ENCODE measurements around the gene SETX.

SETX gene

GRCh38 chr9:132354637-132355355, at the start of gene SETX:
TSS of gene SETX (minus strand) at chr9:132354986. CDS start at chr9:132349428, 5,558 bp downstream.
- peak within 1 kb of the TSS; percentile 83 to 99 (median 94) for H3K4me2 ChIP-seq
- H4K20me1 ChIP-seq: peaks cover 10 to 43% (median 32%) of the 10 kb centered on the region in 11 experiments; a peak in 17 of 22 replicates
- no peak for TF ChIP-seq Cebpa-rat (IDR thresholded peaks at IDR 0.05)
- peaks cover 51 to 75% (median 61%) of the 10 kb centered on the region in 10 experiments for H3K4me1 ChIP-seq
- peaks cover 0 to 6% (median 0%) of the 10 kb centered on the region in 11 experiments; a peak in 2 of 22 replicates for H3K9me3 ChIP-seq (replicated peaks in 1 of 11)
- H3K36me3 ChIP-seq: peaks cover 20 to 38% (median 31%) of the 10 kb centered on the region in 11 experiments
- peak within 1 kb of the TSS; percentile 75 to 96 (median 88) for H3K4me3 ChIP-seq
- no peaks in the 10 kb centered on the region for H3K27me3 ChIP-seq
- H3K27ac ChIP-seq: peak within 1 kb of the TSS; percentile 91 to 99 (median 96)
- peak within 1 kb of the TSS; percentile 93 to 99 (median 97) for H3K9ac ChIP-seq

GRCh38 chr9:132404228-132404881, 49.6 kb upstream of the SETX start:
- Histone ChIP-seq H3K4me3 (peak overlapping the region; percentile 71 to 94 (median 85)), H3K4me1 (peaks cover 36 to 55% (median 46%) of the 10 kb centered on the region in 10 experiments), H3K4me2 (peak overlapping the region; percentile 81 to 98 (median 94)), H3K36me3 (peaks cover 34 to 45% (median 43%) of the 10 kb centered on the region in 11 experiments), H4K20me1 (peaks cover 0 to 26% (median 12%) of the 10 kb centered on the region in 11 experiments; a peak in 12 of 22 replicates), H3K9me3 (replicated peaks in 1 of 11) (no peaks in the 10 kb centered on the region), H3K27ac (peak overlapping the region in 9 of 11 experiments; percentile 80 to 97 (median 91); a peak in 18 of 22 replicates), H3K27me3 (peaks cover 3 to 10% (median 4%) of the 10 kb centered on the region in 11 experiments; a peak in 21 of 22 replicates), H3K9ac (peak overlapping the region; percentile 82 to 99 (median 91); a peak in 21 of 22 replicates)
- peak in 4 of 11 experiments; percentile 31 to 90 (median 60); a peak in 6 of 22 replicates for TF ChIP-seq Cebpa-rat (IDR thresholded peaks at IDR 0.05)

GRCh38 chr9:132401824-132402223, 47.0 kb upstream of the SETX start:
- H4K20me1 ChIP-seq: peaks cover 5 to 34% (median 13%) of the 10 kb centered on the region in 11 experiments; a peak in 12 of 22 replicates
- no peak overlapping the region for H3K4me3 ChIP-seq
- peaks cover 32 to 49% (median 43%) of the 10 kb centered on the region in 10 experiments for H3K4me1 ChIP-seq
- peak overlapping the region in 1 of 11 experiments; percentile 99; a peak in 1 of 22 replicates for H3K9ac ChIP-seq
- no peaks in the 10 kb centered on the region for H3K27me3 ChIP-seq
- H3K27ac ChIP-seq: peak overlapping the region in 4 of 11 experiments; percentile 27 to 97 (median 92); a peak in 7 of 22 replicates
- H3K4me2 ChIP-seq: peak overlapping the region in 6 of 11 experiments; percentile 13 to 95 (median 89); a peak in 11 of 22 replicates
- H3K9me3 ChIP-seq (replicated peaks in 1 of 11): no peaks in the 10 kb centered on the region
- TF ChIP-seq Cebpa-rat (IDR thresholded peaks at IDR 0.05): no peak
- H3K36me3 ChIP-seq: peaks cover 58 to 70% (median 69%) of the 10 kb centered on the region in 11 experiments

- H3K27ac ChIP-seq: 0 out of 22 replicates have a peak overlapping the region, but pooled peaks of 1 of the 11 experiments have one; percentile 11
- peaks cover 97 to 100% (median 99%) of the 10 kb centered on the region in 11 experiments for H3K36me3 ChIP-seq
- no peak overlapping the region for H3K9ac ChIP-seq
- no peak overlapping the region for H3K4me2 ChIP-seq
- no peak for TF ChIP-seq Cebpa-rat (IDR thresholded peaks at IDR 0.05)
- H3K27me3 ChIP-seq: no peaks in the 10 kb centered on the region
- H3K4me3 ChIP-seq: no peak overlapping the region
- peaks cover 0 to 12% (median 6%) of the 10 kb centered on the region in 10 experiments; a peak in 10 of 20 replicates for H3K4me1 ChIP-seq
- peaks cover 0 to 55% (median 13%) of the 10 kb centered on the region in 11 experiments; a peak in 7 of 22 replicates for H4K20me1 ChIP-seq
- H3K9me3 ChIP-seq (replicated peaks in 1 of 11): no peaks in the 10 kb centered on the region
Observed at GRCh38 chr9:132395560-132395959, 40.8 kb upstream of the SETX start.

GRCh38 chr9:132391449-132391848, 36.7 kb upstream of the SETX start:
- peaks cover 0 to 11% (median 4%) of the 10 kb centered on the region in 10 experiments; a peak in 8 of 20 replicates for H3K4me1 ChIP-seq
- TF ChIP-seq Cebpa-rat (IDR thresholded peaks at IDR 0.05): no peak
- no peaks in the 10 kb centered on the region for H3K9me3 ChIP-seq (replicated peaks in 1 of 11)
- H3K9ac ChIP-seq: no peak overlapping the region
- no peak overlapping the region for H3K27ac ChIP-seq
- H4K20me1 ChIP-seq: peaks cover 0 to 25% (median 5%) of the 10 kb centered on the region in 11 experiments; a peak in 6 of 22 replicates
- H3K4me3 ChIP-seq: no peak overlapping the region
- H3K4me2 ChIP-seq: no peak overlapping the region
- H3K36me3 ChIP-seq: peaks cover 98 to 100% (median 99%) of the 10 kb centered on the region in 11 experiments
- no peaks in the 10 kb centered on the region for H3K27me3 ChIP-seq

GRCh38 chr9:132390966-132391365, 36.2 kb upstream of the SETX start:
- no peak overlapping the region for H3K4me2 ChIP-seq
- no peak for TF ChIP-seq Cebpa-rat (IDR thresholded peaks at IDR 0.05)
- H3K36me3 ChIP-seq: peaks cover 98 to 100% (median 99%) of the 10 kb centered on the region in 11 experiments
- H3K27me3 ChIP-seq: no peaks in the 10 kb centered on the region
- H3K9me3 ChIP-seq (replicated peaks in 1 of 11): no peaks in the 10 kb centered on the region
- H4K20me1 ChIP-seq: peaks cover 0 to 24% (median under 1%) of the 10 kb centered on the region in 11 experiments; a peak in 6 of 22 replicates
- no peak overlapping the region for H3K9ac ChIP-seq
- H3K4me3 ChIP-seq: no peak overlapping the region
- H3K27ac ChIP-seq: no peak overlapping the region
- peaks cover 0 to 16% (median 5%) of the 10 kb centered on the region in 10 experiments; a peak in 10 of 20 replicates for H3K4me1 ChIP-seq

- Histone ChIP-seq H3K9me3 (replicated peaks in 1 of 11) (no peaks in the 10 kb centered on the region), H3K4me3 (no peak overlapping the region), H3K36me3 (peaks cover 73 to 91% (median 77%) of the 10 kb centered on the region in 11 experiments), H3K4me2 (peak overlapping the region in 2 of 11 experiments; percentile 8 to 10; a peak in 3 of 22 replicates), H3K4me1 (peaks cover 27 to 55% (median 41%) of the 10 kb centered on the region in 10 experiments), H3K27me3 (no peaks in the 10 kb centered on the region), H3K27ac (peak overlapping the region in 4 of 11 experiments; percentile 11 to 35 (median 30); a peak in 5 of 22 replicates), H3K9ac (no peak overlapping the region), H4K20me1 (peaks cover 0 to 18% (median 0%) of the 10 kb centered on the region in 11 experiments; a peak in 6 of 22 replicates)
- TF ChIP-seq Cebpa-rat (IDR thresholded peaks at IDR 0.05): no peak
Observed at GRCh38 chr9:132387133-132387532, 32.3 kb upstream of the SETX start.

- H3K4me1 ChIP-seq: peaks cover 49 to 78% (median 61%) of the 10 kb centered on the region in 10 experiments
- H3K27me3 ChIP-seq: no peaks in the 10 kb centered on the region
- no peak for TF ChIP-seq Cebpa-rat (IDR thresholded peaks at IDR 0.05)
- H3K4me3 ChIP-seq: peak overlapping the region in 2 of 10 experiments; percentile 41 to 49; a peak in 4 of 20 replicates
- peak overlapping the region; percentile 73 to 97 (median 90) for H3K4me2 ChIP-seq
- no peaks in the 10 kb centered on the region for H3K9me3 ChIP-seq (replicated peaks in 1 of 11)
- H3K36me3 ChIP-seq: peaks cover 56 to 90% (median 70%) of the 10 kb centered on the region in 11 experiments
- peak overlapping the region in 8 of 11 experiments; percentile 78 to 91 (median 84); a peak in 15 of 22 replicates for H3K27ac ChIP-seq
- H4K20me1 ChIP-seq: peaks cover 0 to 16% (median 0%) of the 10 kb centered on the region in 11 experiments; a peak in 4 of 22 replicates
- H3K9ac ChIP-seq: peak overlapping the region in 6 of 11 experiments; percentile 5 to 72 (median 42); a peak in 8 of 22 replicates
Observed at GRCh38 chr9:132384376-132384775, 29.6 kb upstream of the SETX start.

All from BLaER1 treated with 17β-estradiol and CSF1 and Interleukin-3, amounts not matched to agents 10 nM and 100 nM (cell line).